Coronary artery (tissue), 2 donors: ENCODE results near the gene AK9.

ENCODE experiments used
- DNase-seq: peaks from one replicate; pipeline ENCODE4 v3.0.0-alpha.2; 2017; ENCODE audit warnings: low spot score
- H3K27ac ChIP-seq, 2 donors: fragments of 200-600 bp; sonication (generic); one replicate each; pipeline ENCODE4 v1.5.1; 2016 to 2019
- H3K4me3 ChIP-seq: fragments of 200-600 bp; sonication (generic); 2 replicates; pipeline ENCODE4 v1.5.1; 2016; ENCODE audit warnings: mild to moderate bottlenecking, moderate library complexity
- TF ChIP-seq, protein P1 (sequence below): fragments of 200-600 bp; sonication (generic); IDR thresholded peaks from one replicate; pipeline ENCODE4 v1.5.1; 2019; ENCODE audit warnings: antibody characterized with exemption

AK9 gene

DNA sequence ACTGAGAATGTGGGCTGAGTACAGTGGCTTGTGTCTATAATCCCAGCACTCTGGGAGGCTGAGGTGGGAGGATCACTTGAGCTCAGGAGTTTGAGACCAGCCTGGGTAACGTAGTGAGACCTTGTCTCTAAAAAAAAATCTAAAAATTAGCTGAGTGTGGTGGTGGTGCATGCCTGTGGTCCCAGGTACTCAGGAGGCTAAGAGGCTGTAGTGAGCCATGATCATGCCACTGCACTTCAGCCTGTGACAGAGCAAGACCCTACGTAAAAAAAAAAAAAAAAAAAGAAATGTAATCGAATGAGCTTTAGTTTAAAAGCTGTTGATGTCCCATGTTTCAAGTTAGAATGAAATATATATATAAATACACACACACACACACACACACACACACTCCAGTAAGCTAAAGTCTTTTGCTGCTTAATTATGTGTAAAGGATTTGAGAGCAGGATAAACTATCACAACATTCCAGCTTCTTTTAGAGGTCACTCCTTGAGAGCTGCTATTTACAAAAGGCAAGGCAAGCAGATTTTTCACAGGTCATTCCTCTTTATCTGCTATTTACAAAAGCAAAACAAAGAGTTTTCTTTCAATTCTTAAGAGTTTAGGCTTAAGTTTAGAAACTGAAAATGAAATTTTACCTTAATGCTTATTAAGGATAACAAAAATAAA, 230.7 kb downstream of the AK9 start:
- Histone ChIP-seq H3K4me3 (no peak overlapping the region), H3K27ac (no peak overlapping the region)
- TF ChIP-seq, protein P1, sequence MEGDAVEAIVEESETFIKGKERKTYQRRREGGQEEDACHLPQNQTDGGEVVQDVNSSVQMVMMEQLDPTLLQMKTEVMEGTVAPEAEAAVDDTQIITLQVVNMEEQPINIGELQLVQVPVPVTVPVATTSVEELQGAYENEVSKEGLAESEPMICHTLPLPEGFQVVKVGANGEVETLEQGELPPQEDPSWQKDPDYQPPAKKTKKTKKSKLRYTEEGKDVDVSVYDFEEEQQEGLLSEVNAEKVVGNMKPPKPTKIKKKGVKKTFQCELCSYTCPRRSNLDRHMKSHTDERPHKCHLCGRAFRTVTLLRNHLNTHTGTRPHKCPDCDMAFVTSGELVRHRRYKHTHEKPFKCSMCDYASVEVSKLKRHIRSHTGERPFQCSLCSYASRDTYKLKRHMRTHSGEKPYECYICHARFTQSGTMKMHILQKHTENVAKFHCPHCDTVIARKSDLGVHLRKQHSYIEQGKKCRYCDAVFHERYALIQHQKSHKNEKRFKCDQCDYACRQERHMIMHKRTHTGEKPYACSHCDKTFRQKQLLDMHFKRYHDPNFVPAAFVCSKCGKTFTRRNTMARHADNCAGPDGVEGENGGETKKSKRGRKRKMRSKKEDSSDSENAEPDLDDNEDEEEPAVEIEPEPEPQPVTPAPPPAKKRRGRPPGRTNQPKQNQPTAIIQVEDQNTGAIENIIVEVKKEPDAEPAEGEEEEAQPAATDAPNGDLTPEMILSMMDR = no peak
- no peak for DNase-seq

DNA sequence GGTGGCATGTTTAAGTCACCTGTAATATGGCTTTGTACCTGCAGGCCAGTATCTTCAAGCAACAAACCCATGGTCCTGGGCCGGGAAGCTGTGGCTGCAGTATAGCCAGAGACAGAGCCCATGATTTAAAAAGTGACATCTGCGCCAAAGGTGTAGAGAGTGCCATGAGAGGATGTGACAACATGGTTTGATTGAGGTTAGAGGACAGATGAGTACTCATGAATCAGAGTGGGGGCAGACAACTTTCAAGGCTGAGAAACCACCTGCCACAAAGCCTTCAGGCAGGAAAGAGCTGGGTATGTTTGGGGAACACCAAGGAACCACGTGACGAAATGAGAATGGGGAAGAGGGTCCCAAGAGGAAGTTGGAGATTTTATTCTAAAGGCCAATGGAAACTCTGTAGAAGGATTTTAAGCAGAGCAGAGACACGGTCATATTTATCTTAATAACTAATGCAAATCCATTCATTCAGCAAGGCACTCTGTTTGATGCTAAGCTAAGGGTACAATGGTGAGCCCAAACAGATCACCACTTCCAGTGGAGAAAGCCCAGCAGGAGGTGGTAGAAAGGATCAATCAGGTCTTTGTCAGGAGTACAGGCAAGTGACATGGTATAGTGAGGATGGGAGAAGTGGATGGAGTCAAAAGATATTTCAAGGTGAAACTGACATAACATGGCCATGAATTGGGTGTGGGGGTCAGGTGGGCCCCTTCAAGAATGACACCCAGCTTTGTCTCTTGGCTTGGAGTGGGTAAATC, 232.0 kb downstream of the AK9 start:
- DNase-seq = no peak
- Histone ChIP-seq H3K4me3 (no peak overlapping the region), H3K27ac (no peak overlapping the region)
- TF ChIP-seq, protein P1 = no peak

- DNase-seq = no peak
- TF ChIP-seq, protein P1 = no peak
- H3K4me3 ChIP-seq = no peak overlapping the region
- H3K27ac ChIP-seq = peak overlapping the region; percentile 86 to 94
Measured at GRCh38 chr6:109457562-109457996, 233.4 kb downstream of the AK9 start.

DNA sequence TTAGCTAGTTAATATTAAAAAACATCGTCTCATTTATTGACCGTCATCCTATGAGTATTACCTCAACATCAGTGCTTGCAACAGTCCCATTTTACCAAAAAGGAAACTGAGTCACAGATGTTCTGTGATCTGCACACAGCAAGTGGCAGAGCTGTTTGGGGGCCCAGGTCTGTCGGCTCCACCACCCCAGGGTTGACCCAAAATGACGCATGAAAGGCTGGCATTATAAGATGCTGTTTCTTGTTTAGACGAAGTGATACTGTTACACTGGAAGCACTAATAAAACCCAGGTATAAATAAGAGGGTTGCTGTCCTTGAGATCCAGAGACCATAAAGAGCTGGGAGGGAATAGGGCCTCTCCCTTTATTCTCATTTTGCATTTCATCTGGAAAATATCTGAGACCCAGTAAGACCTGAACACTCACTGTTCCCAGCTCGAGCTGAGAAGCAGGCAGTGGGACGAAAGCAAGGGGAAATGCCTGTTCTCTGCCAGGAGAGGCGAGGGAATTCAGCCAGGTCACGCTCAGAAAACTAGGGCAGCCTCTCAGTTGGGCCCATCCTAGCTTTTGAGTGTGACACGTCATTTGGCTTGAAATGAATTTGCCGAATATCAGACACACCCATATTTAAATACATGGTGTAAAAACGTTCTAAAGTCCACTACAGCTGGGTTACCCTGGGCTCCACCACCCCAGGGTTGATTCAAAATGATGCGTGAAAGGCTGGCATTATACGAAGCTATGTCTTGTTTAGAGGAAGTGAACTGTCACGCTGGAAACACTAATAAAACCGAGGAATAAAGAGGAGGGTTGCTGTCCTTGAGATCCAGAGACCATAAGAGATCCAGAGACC, 234.1 kb downstream of the AK9 start:
- TF ChIP-seq, protein P1 = no peak
- peak; percentile 91 for DNase-seq
- Histone ChIP-seq H3K27ac (peak overlapping the region; percentile 86 to 94), H3K4me3 (peak overlapping the region; percentile 92)

DNA sequence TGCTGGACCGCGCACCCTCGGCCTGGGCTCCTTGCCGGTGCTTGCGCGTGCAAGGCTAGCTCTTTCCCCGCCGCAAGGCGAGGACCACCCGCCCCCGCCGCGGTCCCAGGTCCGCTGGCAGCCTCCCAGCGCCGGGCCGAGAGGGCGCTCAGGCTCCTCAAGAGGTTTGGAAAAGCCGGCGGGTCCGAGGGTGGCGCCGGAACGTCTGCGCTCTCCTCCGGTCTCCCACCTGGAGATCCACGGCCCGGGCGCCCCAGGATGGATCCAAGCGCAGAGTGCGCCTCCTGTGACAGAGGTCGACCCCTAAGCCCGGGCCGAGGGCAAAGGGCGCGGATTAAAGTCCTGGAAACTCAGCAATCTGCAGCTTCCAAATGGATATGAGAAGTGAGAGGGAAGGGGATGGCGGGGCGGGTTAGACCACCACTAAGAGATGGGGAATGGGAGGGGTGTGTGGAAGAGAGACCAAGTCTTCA, 234.9 kb downstream of the AK9 start:
- peak overlapping the region; percentile 92 for H3K4me3 ChIP-seq
- no peak for DNase-seq
- H3K27ac ChIP-seq = peak overlapping the region; percentile 86 to 94
- TF ChIP-seq, protein P1 = no peak

DNA sequence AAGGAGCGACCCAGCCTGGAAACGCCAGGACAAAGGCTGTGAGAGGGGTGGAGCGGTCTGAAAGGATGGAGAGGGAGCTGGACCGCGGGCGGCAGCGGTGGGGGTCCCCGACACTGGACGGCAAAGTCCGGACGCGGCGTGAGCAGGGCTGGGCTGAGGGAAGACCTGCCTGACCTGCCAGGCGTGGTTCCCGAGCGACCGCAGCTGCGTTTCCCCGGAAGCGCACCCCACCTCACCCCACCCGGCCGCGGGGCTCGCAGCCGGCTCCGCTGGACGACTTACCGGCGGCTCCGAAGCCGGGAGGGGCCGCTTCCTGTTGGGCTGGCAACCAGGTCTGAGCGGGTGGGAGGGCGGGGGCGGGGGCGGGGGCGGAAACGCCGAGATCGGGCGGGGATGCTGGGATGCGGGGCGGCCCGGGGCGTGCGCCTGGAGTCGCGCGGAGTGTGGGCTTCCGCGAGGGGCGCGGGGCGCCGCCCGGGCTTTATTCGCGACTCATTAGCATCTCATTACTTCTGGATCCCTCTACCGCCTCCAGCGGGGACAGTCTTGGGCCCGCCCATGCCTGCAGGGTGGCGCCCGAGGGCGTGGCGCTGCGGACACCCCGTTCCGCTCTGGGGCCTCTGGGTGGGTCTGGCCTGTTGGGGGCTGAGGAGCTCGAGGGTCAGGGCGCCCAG, 235.4 kb downstream of the AK9 start, which contains the start of gene MICAL1:
MICAL1 (minus strand) TSS at position 336 of the 674 bp plus-strand sequence. CDS start 1,576 bp downstream, outside the sequence.
- H3K27ac ChIP-seq = peak within 1 kb of the TSS; percentile 86 to 94
- TF ChIP-seq, protein P1 = no peak
- peak within 1 kb of the TSS; percentile 92 for H3K4me3 ChIP-seq
- DNase-seq = peak; percentile 87
